T1000 (cell line): Measurements from ENCODE around the gene TMEM53.
"Not testable (repeated sequence)": the region's sequence is repeated elsewhere in the genome, so short reads cannot be mapped to it uniquely, and the experiment has no call there.

ENCODE experiments used
- DNase-seq: peaks from one replicate; lab custom pipeline; 2025; ENCODE audit warnings: mixed read lengths; lab: John Stamatoyannopoulos, UW

The TMEM53 gene

GRCh38 chr1:44672961-44673674, 1.2 kb downstream of the TMEM53 start:
- no peak for DNase-seq

DNA sequence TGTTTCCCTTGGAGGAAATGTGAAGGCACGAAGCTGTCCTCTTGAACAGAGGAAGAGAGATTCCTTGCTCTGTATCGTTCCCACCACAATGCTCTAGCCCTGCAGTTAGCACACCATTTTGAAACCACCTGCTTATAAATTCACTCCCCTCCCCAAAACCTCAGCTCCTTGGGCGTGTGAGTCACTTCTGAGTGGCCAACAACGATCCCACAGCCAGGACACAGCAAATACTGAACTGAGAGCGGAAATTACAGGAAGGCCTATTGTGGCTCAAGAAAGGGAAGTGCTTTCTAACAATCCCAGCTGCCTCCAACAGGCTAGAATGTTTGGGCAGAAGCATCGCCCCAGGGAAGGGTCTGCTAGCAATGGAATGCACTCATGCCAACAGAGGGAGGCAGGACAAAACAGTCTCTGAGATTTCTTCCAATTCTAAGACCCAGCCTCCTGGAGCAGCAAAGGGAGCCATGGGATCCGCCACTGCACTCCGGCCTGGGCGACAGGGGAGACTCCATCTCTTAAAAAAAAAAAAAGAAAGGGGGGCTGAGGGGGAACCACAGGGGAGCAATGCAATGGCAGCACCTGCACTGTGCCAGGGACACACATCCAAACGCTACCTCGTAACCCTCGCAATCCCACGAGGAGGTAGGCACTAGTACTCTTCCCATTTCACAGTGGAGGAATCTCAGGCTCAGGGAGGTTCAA, 1.9 kb downstream of the TMEM53 start:
- DNase-seq, result peak; percentile 52

GRCh38 chr1:44670751-44671640, 3.3 kb downstream of the TMEM53 start:
- no peak for DNase-seq

DNA sequence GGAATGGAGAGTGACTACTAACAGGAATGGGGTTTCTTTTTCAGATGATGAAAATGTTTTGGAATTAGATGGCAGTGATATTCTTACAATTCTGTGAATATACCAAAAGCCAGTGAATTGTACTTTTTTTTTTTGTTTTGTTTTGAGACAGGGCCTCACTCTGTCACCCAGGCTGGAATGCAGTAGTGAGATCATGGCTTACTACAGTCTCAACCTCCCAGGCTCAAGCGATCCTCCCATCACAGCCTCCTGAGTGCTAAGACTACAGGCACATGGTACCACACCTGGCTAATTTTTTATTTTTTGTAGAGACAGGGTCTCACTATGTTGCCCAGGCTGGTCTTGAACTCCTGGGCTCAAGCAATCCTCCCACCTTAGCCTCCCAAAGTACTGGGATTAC, 7.6 kb downstream of the TMEM53 start:
- not testable (repeated sequence) for DNase-seq

GRCh38 chr1:44664730-44665370, 9.4 kb downstream of the TMEM53 start:
- no peak for DNase-seq

GRCh38 chr1:44663417-44663816, 10.9 kb downstream of the TMEM53 start:
- no peak for DNase-seq

DNA sequence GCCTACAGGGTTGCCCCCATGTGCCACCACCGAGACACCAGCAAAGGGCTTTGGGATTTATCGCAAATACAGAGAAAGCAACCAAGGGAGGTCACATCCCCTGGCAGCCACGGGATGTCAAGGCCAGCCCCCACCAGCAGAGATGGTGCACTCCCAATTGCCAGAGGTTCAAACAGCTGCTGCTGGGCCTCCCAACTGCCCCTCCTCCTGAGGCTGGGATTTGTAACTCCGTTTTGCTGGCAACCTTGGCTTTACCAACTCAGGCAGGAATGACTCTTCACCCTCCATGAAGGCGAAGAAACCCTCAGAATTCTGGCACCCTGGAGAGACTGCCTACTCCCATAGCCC, 11.6 kb downstream of the TMEM53 start:
- no peak for DNase-seq

- no peak for DNase-seq
These were observed 12.2 kb downstream of the TMEM53 start for GRCh38 chr1:44661781-44662682.

- DNase-seq, result no peak
These were observed 14.1 kb downstream of the TMEM53 start for GRCh38 chr1:44660176-44660575.

DNA sequence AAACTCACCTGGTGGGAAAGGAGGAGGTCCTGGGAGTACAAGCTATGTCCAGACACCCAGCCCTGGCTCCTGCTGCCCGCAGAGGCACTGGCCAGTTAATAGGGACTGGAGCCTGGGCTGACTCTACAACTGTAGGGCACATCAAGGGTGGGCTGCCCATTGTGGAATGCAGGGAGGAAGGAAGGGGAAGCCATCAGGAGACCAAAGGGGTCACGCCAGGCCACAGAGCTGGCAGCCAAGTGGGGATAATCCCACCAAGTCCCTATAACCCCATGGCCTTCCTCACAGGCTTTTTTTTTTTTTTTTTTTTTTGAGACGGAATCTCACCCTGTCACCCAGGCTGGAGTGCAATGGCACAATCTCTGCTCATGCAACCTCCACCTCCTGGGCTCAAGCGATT, 14.7 kb downstream of the TMEM53 start:
- DNase-seq, result no peak

GRCh38 chr1:44655609-44656008, 18.7 kb downstream of the TMEM53 start:
- peak; percentile 6 for DNase-seq

DNA sequence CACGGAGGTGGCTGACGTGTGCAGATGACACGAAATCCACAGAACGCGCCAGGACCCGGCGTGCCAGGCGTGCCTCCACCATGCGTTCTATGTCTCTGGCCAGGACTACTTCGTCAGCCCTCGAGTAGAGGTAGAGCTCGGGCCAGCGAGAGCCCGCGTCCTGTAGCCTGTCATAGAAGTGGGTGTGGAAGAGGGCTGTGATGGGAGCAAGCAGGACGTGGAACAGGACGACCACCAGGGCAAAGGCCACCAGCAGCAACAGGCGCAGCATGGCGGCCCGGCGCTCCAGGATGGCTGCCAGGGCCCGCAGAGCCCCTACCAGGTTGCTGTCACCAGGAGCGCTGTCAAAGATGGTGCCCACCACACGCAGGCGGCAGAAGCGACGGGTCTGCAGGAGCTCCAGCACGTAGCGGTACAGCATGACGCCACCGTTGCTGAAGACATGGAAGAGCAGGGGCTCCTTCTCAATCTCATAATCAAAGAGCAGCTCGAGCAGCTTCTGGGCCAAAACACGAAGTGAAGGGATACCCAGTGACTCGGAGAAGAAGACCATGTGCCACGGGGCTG, 19.6 kb downstream of the TMEM53 start:
- DNase-seq, result no peak

DNA sequence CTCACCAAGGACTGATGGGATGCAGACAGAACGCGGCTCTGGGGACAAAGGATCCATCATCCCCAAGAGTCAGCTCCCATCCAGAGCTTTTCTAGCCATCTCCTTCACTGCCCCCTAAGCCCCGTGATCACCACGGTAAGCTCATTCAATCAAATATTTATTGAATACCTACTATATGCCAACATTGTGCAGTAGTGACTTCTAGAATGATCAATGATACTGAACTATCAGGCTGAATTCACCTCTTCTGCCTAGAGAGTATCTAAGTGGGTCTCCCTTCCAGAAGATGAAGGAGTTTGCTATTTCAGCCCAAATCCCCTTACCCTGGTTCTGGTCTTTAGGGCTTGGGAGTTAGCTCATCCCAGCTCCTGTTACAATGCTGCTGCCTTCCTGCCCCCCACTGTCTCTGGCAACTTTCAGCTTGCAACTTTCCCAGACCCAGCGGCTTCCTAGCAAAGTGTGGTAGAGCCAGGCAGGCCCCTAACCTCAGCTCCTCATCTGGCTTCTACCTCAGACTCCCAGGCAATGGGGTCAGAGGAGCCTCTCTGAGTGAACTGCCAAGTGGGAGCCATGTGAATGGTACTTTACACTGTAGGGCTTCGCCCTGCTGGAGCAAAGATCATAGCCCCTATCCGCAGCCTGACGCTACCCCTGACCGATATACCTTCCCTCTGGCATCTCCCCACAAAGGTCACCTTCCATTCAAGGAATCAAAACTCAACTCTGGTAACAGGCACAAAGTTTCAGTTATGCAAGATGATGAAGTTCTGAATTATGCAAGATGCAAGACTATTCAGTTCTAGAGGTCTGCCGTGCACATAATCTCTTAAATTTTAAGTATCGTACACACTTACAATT, 20.9 kb downstream of the TMEM53 start:
- DNase-seq, result no peak

GRCh38 chr1:44652445-44653106, 21.7 kb downstream of the TMEM53 start:
- peak; percentile 65 for DNase-seq

- no peak for DNase-seq
These were observed 23.2 kb downstream of the TMEM53 start for GRCh38 chr1:44651069-44651468.

GRCh38 chr1:44650159-44650831, 24.0 kb downstream of the TMEM53 start:
- no peak for DNase-seq

DNA sequence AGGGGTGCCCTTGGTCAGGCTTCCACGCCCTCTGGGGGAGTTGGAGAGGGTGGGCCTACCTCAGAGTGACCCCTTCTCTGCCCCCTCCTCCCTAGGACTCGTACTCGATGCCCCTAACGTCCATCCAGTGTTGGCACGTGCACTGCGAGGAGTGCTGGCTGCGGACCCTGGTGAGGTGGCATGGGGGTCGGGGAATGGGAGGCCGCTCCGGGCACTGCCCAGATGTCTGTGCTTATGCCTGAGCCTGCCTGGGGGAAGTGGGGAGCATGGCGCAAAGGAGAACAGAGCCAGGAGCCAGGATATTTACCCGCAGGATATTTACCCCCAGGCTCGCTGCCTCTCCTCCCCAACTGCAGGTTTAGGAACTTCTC, 24.5 kb downstream of the TMEM53 start:
- DNase-seq, result no peak

DNA sequence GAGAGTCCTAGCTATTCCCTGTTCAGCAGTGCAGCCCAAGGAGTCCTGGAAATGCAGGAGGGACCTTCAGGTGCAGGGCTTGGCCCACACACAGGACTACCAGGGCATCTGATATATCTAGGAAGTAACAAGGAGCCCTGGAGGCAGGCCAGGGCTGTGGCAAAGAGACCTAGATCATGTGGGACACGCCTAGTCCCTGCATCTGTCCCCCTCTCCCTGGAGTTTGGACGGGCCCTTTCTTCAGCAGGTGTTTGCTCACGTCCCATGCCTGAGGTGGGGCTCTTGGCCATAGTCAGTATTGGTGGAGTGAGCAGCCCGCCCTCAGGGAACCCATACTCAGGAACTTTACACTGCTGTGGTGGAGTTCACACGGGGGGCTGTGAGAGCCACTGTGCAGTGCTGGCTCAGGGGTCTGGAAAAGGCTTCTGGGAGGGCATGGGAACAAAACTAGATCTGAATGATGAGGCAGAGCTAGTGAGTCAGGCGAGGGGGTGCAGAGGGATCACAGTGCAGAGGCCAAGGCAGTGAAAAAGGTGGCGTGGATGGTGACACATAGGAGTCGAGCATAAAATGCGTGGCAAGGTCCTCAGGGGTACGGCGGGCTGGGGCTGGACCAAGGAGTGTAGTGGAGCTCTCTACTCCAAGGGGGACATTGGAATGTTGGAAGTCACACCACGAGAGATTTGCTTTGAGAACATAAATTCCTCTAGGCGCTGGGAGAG, 25.6 kb downstream of the TMEM53 start:
- DNase-seq, result no peak
